AG04450 (cell line): Measurements from ENCODE around the gene RGS19. TPM values are rescaled to one million over a fixed set of nuclear protein-coding genes. Genes with fewer than 3 reads are reported as not detected.
A peak's percentile ranks its signal among the peaks of the same experiment; 100 is the strongest.

Experiments used
- CTCF ChIA-PET: fragments of 300-600, 350-600 bp; formaldehyde crosslinking; extraction: SDS; loops from one replicate; lab custom pipeline; 2022; ENCODE audit warnings: antibody characterized with exemption, inconsistent platforms; lab: Charles Lee
- POLR2A ChIA-PET: fragments of 350-600 bp; formaldehyde crosslinking; extraction: SDS; loops from one replicate; lab custom pipeline; 2021; ENCODE audit warnings: antibody characterized with exemption, inconsistent platforms; lab: Yijun Ruan, JAX
- DNase-seq: peaks from one replicate; pipeline ENCODE4 v3.0.0-alpha.2; 2011; ENCODE audit warnings: low read depth, low spot score
- H3K27ac ChIP-seq: one replicate; pipeline ENCODE4 v1.5.1; 2012; ENCODE audit warnings: low read depth, low read length, control low read depth
- H3K27me3 ChIP-seq: one replicate; pipeline ENCODE4 v1.6.0; 2012; ENCODE audit warnings: low read length; ENCODE audit not compliant: control insufficient read depth, insufficient read depth
- H3K4me3 ChIP-seq: 2 replicates; pipeline ENCODE4 v1.5.1; 2011; ENCODE audit warnings: mild to moderate bottlenecking, low read depth, low read length, control low read depth
- H3K9me3 ChIP-seq: 2 replicates; pipeline ENCODE4 v1.5.1; 2012; ENCODE audit warnings: low read length; ENCODE audit not compliant: control insufficient read depth, insufficient read depth
- CTCF ChIP-seq: IDR thresholded peaks from 2 replicates; pipeline ENCODE4 v1.5.1; 2011; ENCODE audit warnings: low read depth, low read length, control low read depth, inconsistent platforms
- polyA plus RNA-seq: library from polyadenylated mRNA; depleted of rRNA; stranded (reverse); fragments of >200 nt; gene quantifications from 2 replicates; pipeline ENCODE4 v1.2.3, GENCODE V29; 2011

Gene RGS19
- polyA plus RNA-seq, 1 experiment = 7.5 TPM

- no peak for DNase-seq
- Histone ChIP-seq H3K27me3 (peaks cover 42% of the 10 kb centered on the region), H3K4me3 (no peak overlapping the region), H3K9me3 (peaks cover 15% of the 10 kb centered on the region), H3K27ac (no peak overlapping the region)
- ChIA-PET POLR2A (interaction anchor here (0.6 kb wide), 1 partner anchor 137 kb away, joined by 3 read pairs; no protein-coding TSS in a partner anchor), CTCF (no interaction called here)
- TF ChIP-seq CTCF = no peak
These were observed 7.5 kb upstream of the RGS19 start for GRCh38 chr20:64086801-64087200.

GRCh38 chr20:64084685-64085152 lies 5.4 kb upstream of the RGS19 start:
- TF ChIP-seq CTCF = no peak
- peaks cover 42% of the 10 kb centered on the region for H3K27me3 ChIP-seq
- H3K9me3 ChIP-seq = peaks cover 15% of the 10 kb centered on the region
- H3K4me3 ChIP-seq = no peak overlapping the region
- ChIA-PET POLR2A (no interaction called here), CTCF (no interaction called here)
- no peak for DNase-seq
- no peak overlapping the region for H3K27ac ChIP-seq

DNA sequence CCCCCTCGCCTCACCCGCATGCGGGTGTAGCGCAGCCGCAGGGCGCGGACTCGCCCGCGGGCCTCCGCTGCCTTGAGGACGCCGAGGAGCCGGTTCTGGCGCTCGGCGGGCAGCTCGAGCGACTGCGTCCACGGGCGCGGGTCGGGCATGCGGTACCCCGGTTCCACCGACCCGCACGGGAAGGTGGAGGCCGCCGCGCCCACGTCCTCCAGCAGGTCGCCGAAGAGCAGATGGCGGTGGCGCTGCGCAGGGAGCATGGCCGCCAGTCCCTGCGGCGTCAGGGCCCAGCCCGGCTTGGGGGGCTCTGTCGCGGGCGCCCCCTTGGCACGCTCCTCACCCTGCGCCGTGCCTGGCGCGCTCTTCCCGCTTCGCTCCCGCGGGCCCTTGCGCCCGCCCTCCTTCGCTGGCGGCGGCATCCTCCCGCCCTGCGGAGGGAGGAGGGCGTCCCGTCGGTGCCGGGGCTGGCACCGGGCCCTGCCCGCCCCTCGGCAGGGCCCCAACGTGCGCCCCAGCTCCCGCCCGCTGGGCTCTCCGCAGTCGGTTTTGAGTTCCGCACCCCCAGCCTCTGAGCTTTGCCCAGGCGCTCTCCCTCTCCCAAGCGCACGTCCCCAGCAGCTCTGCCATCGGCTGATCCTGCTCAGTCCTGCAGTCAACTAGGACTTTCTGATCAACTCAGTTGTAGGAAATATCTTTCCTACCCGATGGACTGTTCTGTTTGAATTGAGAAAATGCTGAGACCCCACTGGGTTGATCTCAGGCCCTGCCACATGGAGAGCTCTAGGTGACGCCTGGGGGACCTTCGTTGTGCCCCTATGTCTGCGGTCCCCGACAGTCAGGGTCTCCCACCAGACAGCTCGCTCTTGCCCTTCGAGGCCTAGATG lies 4.7 kb upstream of the RGS19 start, which contains the start of gene LKAAEAR1:
LKAAEAR1 (minus strand) TSS at position 595 of the 881 bp plus-strand sequence; CDS start at position 416, 179 bp downstream.
- H3K4me3 ChIP-seq = peak within 1 kb of the TSS; percentile 49
- no peak for TF ChIP-seq CTCF
- ChIA-PET POLR2A (interaction anchor here (0.7 kb wide), 1 partner anchor 35 kb away, joined by 3 read pairs; no protein-coding TSS in a partner anchor), CTCF (interaction anchor here (0.6 to 2.1 kb wide), 6 partner anchors 13 to 188 kb away, joined by 3 to 5 read pairs (median 3); partner anchors contain the start of gene PCMTD2)
- H3K27me3 ChIP-seq = peaks cover 42% of the 10 kb centered on the region
- no peak for DNase-seq
- no peak within 1 kb of the TSS for H3K27ac ChIP-seq
- peaks cover 15% of the 10 kb centered on the region for H3K9me3 ChIP-seq

GRCh38 chr20:64083378-64083803 lies 4.1 kb upstream of the RGS19 start:
- CTCF ChIA-PET = interaction anchor here (0.6 to 2.1 kb wide), 6 partner anchors 12 to 187 kb away, joined by 3 to 5 read pairs (median 3); partner anchors contain the start of gene PCMTD2
- DNase-seq = no peak
- TF ChIP-seq CTCF = peak; percentile 62
- Histone ChIP-seq H3K27me3 (peaks cover 38% of the 10 kb centered on the region), H3K4me3 (peak overlapping the region; percentile 49), H3K27ac (no peak overlapping the region), H3K9me3 (peaks cover 15% of the 10 kb centered on the region)
- POLR2A ChIA-PET = interaction anchor here (0.7 kb wide), 1 partner anchor 36 kb away, joined by 3 read pairs; no protein-coding TSS in a partner anchor
